ENCODE results near the gene CNFN.

GRCh38 chr19:42368765-42369164, 21.3 kb downstream of the CNFN start:
- TF ChIP-seq CTCF (IDR thresholded peaks at IDR 0.05; ENCODE audit: borderline replicate concordance, extremely low read depth, low read length, poor library complexity, severe bottlenecking) (no peak), EZH2 (IDR thresholded peaks at IDR 0.05; ENCODE audit: borderline replicate concordance, low read depth, low read length, severe bottlenecking) (no peak)

Measured in DND-41 (cell line).